DMS53 treated with DMSO at 0.1 percent for 48 hours (cell line): ENCODE data around the gene MATN4.

ENCODE experiments used
- DNase-seq: peaks from one replicate; lab custom pipeline; 2025; ENCODE audit not compliant: unreplicated experiment; lab: John Stamatoyannopoulos, UW

Gene MATN4

GRCh38 chr20:45291526-45291925 lies 16.6 kb downstream of the MATN4 start:
- DNase-seq: no peak

GRCh38 chr20:45290677-45291355 lies 17.3 kb downstream of the MATN4 start:
- peak; percentile 86 for DNase-seq

GRCh38 chr20:45289942-45290676 lies 18.0 kb downstream of the MATN4 start:
- DNase-seq: no peak

- no peak for DNase-seq
Measured at GRCh38 chr20:45288860-45289259, 19.2 kb downstream of the MATN4 start.

- DNase-seq: no peak
Measured at GRCh38 chr20:45288376-45288775, 19.7 kb downstream of the MATN4 start.

GRCh38 chr20:45283551-45284057 lies 24.5 kb downstream of the MATN4 start:
- no peak for DNase-seq

DNA sequence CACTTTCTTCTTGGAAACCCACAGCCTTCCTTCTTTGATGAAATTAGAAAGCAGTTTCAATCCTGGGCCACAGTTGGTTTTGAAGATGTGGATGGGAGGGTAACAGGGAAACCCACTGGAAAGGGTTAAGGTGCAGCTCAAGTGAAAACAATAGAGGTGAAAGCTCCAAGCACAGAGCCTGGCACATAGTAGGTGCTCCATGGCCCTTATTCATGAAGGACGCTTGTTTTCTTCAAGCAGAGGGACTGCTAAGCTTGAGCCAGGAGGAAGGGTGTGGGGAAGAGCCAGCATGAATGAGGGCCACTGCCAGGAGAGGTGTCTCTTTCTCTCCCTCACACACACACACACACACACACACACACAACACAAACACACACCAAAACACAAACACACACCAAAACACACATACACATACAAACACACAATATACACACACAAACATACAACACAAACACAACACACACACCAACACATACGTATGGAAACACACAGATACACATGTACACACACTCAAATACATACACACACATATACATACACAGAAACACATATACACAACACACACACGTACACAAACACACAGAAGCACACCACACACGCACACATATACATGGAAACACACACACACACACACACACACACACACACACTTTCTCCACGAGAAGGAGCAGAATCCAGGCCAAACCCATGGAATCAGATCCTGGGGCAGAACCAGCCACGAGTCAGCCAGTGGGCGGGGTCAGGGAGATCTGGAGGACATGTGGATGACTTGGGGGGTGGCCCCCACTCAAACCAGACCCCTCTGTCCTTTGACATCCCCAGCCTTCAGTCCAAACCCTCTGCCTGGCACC lies 25.2 kb downstream of the MATN4 start:
- no peak for DNase-seq

- no peak for DNase-seq
Measured at GRCh38 chr20:45279992-45280391, 28.1 kb downstream of the MATN4 start.

GRCh38 chr20:45275338-45275737 lies 32.8 kb downstream of the MATN4 start:
- DNase-seq: no peak

DNA sequence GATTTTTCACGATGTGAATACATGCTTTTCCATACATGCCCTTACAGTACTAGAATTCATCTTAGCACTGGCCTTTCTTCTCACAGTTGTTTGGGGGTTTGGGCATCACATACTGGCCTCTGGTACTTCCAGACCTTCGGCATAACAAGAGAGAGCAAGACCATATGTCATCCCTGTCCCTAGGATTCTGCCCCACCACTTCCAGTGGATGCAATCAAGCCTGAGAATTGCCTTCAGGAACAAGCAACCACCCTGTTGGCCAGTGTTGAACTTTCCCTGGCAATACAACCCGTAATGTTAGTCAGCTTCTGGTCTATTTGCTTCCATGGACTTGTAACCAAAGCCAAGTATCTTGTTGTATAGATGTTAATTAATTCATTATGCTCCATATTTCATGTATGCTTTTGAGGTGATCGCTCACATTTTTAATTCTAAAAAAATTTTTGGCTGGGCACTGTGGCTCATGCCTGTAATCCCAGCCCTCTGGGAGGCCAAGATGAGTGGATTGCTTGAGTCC lies 38.3 kb downstream of the MATN4 start:
- no peak for DNase-seq

GRCh38 chr20:45269056-45269455 lies 39.0 kb downstream of the MATN4 start:
- DNase-seq: no peak

- DNase-seq: no peak
Measured at GRCh38 chr20:45268531-45268930, 39.6 kb downstream of the MATN4 start.

GRCh38 chr20:45266977-45267376 lies 41.1 kb downstream of the MATN4 start:
- no peak for DNase-seq

- DNase-seq: no peak
Measured at GRCh38 chr20:45263556-45264266, 44.4 kb downstream of the MATN4 start.

GRCh38 chr20:45258664-45259063 lies 49.4 kb downstream of the MATN4 start:
- DNase-seq: no peak

DNA sequence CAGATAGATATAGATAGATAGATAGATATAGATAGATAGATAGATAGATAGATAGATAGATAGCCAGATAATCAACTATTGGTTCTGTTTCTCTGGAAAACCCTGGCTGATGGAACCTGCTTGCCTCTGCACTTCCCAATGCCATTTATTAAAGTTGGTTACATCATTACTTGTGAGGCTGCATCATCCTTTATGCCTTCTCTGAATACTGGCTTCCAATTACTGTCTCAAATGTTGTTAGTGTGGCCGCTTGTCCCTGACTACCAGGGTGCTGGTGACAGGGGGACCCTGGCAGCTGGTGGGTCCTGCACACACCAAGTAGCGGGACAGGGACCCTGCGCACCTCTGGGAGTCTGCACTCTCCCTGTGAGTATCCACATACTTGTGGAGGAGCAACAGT lies 49.8 kb downstream of the MATN4 start:
- DNase-seq: no peak

- DNase-seq: no peak
Measured at GRCh38 chr20:45257711-45258110, 50.4 kb downstream of the MATN4 start.

- DNase-seq: no peak
Measured at GRCh38 chr20:45257161-45257560, 50.9 kb downstream of the MATN4 start.

GRCh38 chr20:45254383-45255262 lies 53.5 kb downstream of the MATN4 start, which contains the start of gene SLPI:
TSS of gene SLPI (minus strand) at chr20:45254564. CDS start at chr20:45254543, 21 bp downstream.
- no peak for DNase-seq

- no peak for DNase-seq
Measured at GRCh38 chr20:45253261-45253660, 54.8 kb downstream of the MATN4 start.
